Thoracic aorta (tissue), 2 donors: Measurements from ENCODE around the gene CWF19L1. TPM values are rescaled to one million over a fixed set of nuclear protein-coding genes. Genes with fewer than 3 reads are reported as not detected.
A peak's percentile ranks its signal among the peaks of the same experiment; 100 is the strongest.

ENCODE experiments used
- ATAC-seq: fragments of 150-250 bp; one replicate; pipeline ENCODE4 v1.8.0; 2017; ENCODE audit warnings: low read depth; ENCODE audit not compliant: insufficient number of reproducible peaks, low FRiP score
- DNase-seq: peaks from one replicate; pipeline ENCODE4 v3.0.0-alpha.2; 2020; ENCODE audit warnings: low spot score
- H3K27ac ChIP-seq, 2 donors: fragments of 200-600 bp; sonication (generic); 1 replicate in 1 of 2; 2 replicates in 1 of 2; pipeline ENCODE4 v1.5.1; 2016; ENCODE audit warnings: mild to moderate bottlenecking in 2 of 2, moderate library complexity in 2 of 2
- H3K27me3 ChIP-seq: fragments of 200-600 bp; sonication (generic); replicated peaks from 2 replicates; pipeline ENCODE4 v1.6.0; 2016; ENCODE audit warnings: mild to moderate bottlenecking; ENCODE audit not compliant: insufficient read depth
- H3K36me3 ChIP-seq: fragments of 200-600 bp; sonication (generic); one replicate; pipeline ENCODE4 v1.5.1; 2016
- H3K4me1 ChIP-seq, 2 donors: fragments of 200-600 bp; sonication (generic); 1 replicate in 1 of 2; 2 replicates in 1 of 2; pipeline versions ENCODE4 v1.5.1 to v1.6.0; 2016; ENCODE audit warnings: low read depth in 2 of 2, mild to moderate bottlenecking in 1 of 2; ENCODE audit not compliant: control insufficient read depth in 1 of 2
- H3K4me3 ChIP-seq: fragments of 200-600 bp; sonication (generic); 2 replicates; pipeline ENCODE4 v1.5.1; 2016; ENCODE audit warnings: mild to moderate bottlenecking
- H3K9me3 ChIP-seq: fragments of 200-600 bp; sonication (generic); 2 replicates; pipeline ENCODE4 v1.5.1; 2016
- CTCF ChIP-seq: fragments of 200-600 bp; sonication (generic); IDR thresholded peaks from one replicate; pipeline ENCODE4 v1.5.1; 2019; ENCODE audit warnings: antibody characterized with exemption
- total RNA-seq, 2 donors: library from RNA; depleted of rRNA; stranded (reverse); fragments of >200 nt; gene quantifications; one replicate each; pipeline versions ENCODE4 v1.1.0 to v1.2.3, GENCODE V29; 2016

CWF19L1 gene
- total RNA-seq, 2 donors from 2014 or later: 19.5 to 27.2 TPM

- no peak for DNase-seq
- H3K4me3 ChIP-seq: peak overlapping the region; percentile 96
- no peaks in the 10 kb centered on the region for H3K27me3 ChIP-seq
- no peaks in the 10 kb centered on the region for H3K36me3 ChIP-seq
- H3K4me1 ChIP-seq: peaks cover 8 to 22% of the 10 kb centered on the region in 2 donors
- no peak for TF ChIP-seq CTCF
- H3K9me3 ChIP-seq: no peaks in the 10 kb centered on the region
- H3K27ac ChIP-seq: peak overlapping the region; percentile 83 to 92
- ATAC-seq: peak; percentile 45
Measured at GRCh38 chr10:100186253-100187212, 80.9 kb downstream of the CWF19L1 start.

- Histone ChIP-seq H3K27me3 (no peaks in the 10 kb centered on the region), H3K9me3 (no peaks in the 10 kb centered on the region), H3K27ac (peak within 1 kb of the TSS; percentile 83 to 92), H3K4me1 (peaks cover 8 to 22% of the 10 kb centered on the region in 2 donors), H3K36me3 (no peaks in the 10 kb centered on the region), H3K4me3 (peak within 1 kb of the TSS; percentile 96)
- ATAC-seq: peak; percentile 91
- no peak for TF ChIP-seq CTCF
- peak; percentile 70 for DNase-seq
Measured at GRCh38 chr10:100185364-100186252, 81.8 kb downstream of the CWF19L1 start, which contains the start of gene ERLIN1. ERLIN1 (minus strand) TSS chr10:100186029; CDS start chr10:100185626, 403 bp downstream.

GRCh38 chr10:100184840-100185239, 82.6 kb downstream of the CWF19L1 start:
- Histone ChIP-seq H3K27ac (peak overlapping the region; percentile 83 to 92), H3K36me3 (no peaks in the 10 kb centered on the region), H3K4me3 (peak overlapping the region; percentile 96), H3K4me1 (peaks cover 8 to 22% of the 10 kb centered on the region in 2 donors), H3K9me3 (no peaks in the 10 kb centered on the region), H3K27me3 (no peaks in the 10 kb centered on the region)
- TF ChIP-seq CTCF: no peak
- DNase-seq (no peak), ATAC-seq (no peak)

- no peak overlapping the region for H3K27ac ChIP-seq
- TF ChIP-seq CTCF: no peak
- no peaks in the 10 kb centered on the region for H3K9me3 ChIP-seq
- no peaks in the 10 kb centered on the region for H3K36me3 ChIP-seq
- ATAC-seq: no peak
- peak overlapping the region; percentile 96 for H3K4me3 ChIP-seq
- peaks cover 8 to 22% of the 10 kb centered on the region in 2 donors for H3K4me1 ChIP-seq
- H3K27me3 ChIP-seq: no peaks in the 10 kb centered on the region
- no peak for DNase-seq
Measured at GRCh38 chr10:100184426-100184825, 83.0 kb downstream of the CWF19L1 start.
